Pulmonary artery endothelial cell (primary cell): ENCODE results near the gene KRTAP5-7. TPM values are rescaled to one million over a fixed set of nuclear protein-coding genes. Genes with fewer than 3 reads are reported as not detected.
"Not testable (repeated sequence)": the region's sequence is repeated elsewhere in the genome, so short reads cannot be mapped to it uniquely, and the experiment has no call there.

Experiments
- DNase-seq: peaks from one replicate; pipeline ENCODE4 v3.0.0-alpha.2; 2011; ENCODE audit warnings: low read depth, low spot score
- total RNA-seq: library from RNA; depleted of rRNA; stranded (reverse); fragments of >200 nt; gene quantifications from 2 replicates; pipeline ENCODE4 v1.2.3, GENCODE V29; 2014

The KRTAP5-7 gene
- total RNA-seq, 1 donor from 2014 or later: not detected

- no peak for DNase-seq
These were observed 29.0 kb downstream of the KRTAP5-7 start for GRCh38 chr11:71556018-71556417.

- no peak for DNase-seq
These were observed 30.2 kb downstream of the KRTAP5-7 start for GRCh38 chr11:71557257-71557656.

GRCh38 chr11:71558996-71559395 lies 31.9 kb downstream of the KRTAP5-7 start:
- no peak for DNase-seq

- DNase-seq: no peak
These were observed 35.1 kb downstream of the KRTAP5-7 start for GRCh38 chr11:71562120-71562519.

DNA sequence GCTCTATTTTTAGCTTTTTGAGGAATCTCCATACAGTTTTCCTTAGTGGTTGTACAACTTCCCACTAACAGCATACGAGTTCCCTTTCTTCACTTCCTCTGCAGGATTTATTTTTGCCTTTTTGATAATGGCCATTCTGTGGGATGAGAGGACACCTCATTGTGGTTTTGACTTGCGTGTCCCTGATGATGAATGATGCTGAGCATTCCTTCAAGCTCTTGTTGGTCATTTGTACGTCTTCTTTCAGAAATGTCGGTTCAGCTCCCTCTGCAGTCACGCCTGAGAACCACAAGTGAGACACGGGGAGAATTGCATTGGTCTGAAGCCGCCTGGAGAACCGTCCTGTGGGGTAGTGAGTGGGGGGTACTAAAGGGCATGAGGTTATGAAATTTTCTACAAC lies 36.3 kb downstream of the KRTAP5-7 start:
- peak; percentile 11 for DNase-seq

DNA sequence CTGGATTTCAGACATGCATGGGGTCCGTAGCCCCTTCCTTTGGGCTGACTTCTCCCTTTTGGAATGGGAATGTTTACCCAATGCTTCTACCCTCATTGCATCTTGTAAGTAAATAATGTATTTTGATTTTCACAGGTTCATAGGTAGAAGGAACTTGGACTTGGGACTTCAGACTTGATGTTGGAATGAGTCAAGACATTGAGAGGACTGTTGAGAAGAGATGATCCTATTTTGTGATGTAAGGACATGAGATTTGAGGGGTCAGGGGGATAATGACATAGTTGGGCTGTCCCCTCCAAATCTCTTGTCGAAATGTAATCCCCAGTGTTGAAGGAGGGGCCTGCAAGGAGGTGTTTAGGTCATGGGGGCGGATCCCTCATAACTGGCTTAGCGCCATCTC lies 37.4 kb downstream of the KRTAP5-7 start:
- DNase-seq: no peak

- DNase-seq: no peak
These were observed 38.2 kb downstream of the KRTAP5-7 start, which contains the start of gene KRTAP5-10 for GRCh38 chr11:71565263-71565662. KRTAP5-10 (plus strand) TSS chr11:71565563; CDS start chr11:71565588, 25 bp downstream.

GRCh38 chr11:71566081-71566620 lies 39.1 kb downstream of the KRTAP5-7 start:
- no peak for DNase-seq

- DNase-seq: not testable (repeated sequence)
These were observed 39.8 kb downstream of the KRTAP5-7 start for GRCh38 chr11:71566626-71567599.

DNA sequence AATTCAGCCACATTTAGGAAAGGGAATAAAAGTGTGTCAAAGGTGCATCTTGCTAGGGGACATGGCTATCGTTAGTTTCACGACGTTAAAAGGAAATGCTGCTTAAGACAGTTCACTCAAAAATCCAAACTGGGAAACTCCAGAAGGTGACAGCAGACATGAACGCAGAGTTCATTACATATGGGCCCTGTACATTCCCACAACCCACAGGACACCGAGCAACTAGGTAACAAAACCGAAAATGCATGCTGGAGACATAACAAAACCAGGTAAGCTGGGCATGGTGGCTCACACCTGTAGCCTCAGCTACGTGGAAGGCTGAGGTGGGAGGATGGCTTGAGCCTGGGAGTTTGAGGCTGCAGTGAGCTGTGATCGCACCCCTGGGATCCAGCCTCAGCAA lies 40.6 kb downstream of the KRTAP5-7 start:
- DNase-seq: not testable (repeated sequence)

GRCh38 chr11:71568704-71569349 lies 41.8 kb downstream of the KRTAP5-7 start:
- no peak for DNase-seq

DNA sequence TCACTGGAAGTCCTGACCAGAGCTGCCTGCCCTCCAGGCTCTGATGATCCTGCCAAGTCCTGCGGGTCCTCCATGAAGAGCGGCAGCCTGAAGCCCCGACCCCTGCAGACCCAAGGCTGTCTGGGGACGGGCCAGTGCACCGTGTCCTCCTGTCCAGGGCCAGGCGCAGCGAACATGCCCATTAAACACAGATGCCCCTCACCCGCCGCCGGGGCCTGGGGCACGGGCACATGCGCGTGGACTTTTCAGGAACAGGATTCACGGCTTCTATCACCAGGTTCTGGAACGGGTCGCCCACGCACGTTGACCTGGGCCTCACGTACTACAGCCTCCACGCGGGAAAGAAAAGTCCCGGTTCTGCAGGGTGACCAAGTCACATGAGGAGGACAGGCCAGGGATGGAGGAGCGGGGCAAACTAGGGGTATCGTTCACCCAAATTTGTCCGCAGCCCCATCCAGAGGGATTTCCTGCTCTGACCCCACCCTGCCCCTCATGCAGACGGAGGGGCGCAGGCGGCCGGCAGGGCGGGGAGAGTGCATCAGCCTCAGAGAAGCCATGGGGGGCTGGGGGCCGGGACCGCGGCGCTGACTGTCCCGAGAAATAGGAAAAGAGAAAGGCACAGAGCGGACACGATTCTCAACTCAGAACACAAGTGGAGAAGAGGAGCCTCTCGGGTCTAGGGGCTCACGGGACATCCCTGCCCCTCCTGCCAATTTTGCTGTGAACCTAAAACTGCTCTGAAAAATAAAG lies 44.2 kb downstream of the KRTAP5-7 start:
- DNase-seq: not testable (repeated sequence)

- no peak for DNase-seq
These were observed 45.7 kb downstream of the KRTAP5-7 start for GRCh38 chr11:71572811-71573210.

- DNase-seq: no peak
These were observed 47.4 kb downstream of the KRTAP5-7 start for GRCh38 chr11:71574418-71574817.

GRCh38 chr11:71575723-71576424 lies 48.8 kb downstream of the KRTAP5-7 start:
- DNase-seq: no peak

- DNase-seq: not testable (repeated sequence)
These were observed 49.8 kb downstream of the KRTAP5-7 start for GRCh38 chr11:71576688-71577465.

DNA sequence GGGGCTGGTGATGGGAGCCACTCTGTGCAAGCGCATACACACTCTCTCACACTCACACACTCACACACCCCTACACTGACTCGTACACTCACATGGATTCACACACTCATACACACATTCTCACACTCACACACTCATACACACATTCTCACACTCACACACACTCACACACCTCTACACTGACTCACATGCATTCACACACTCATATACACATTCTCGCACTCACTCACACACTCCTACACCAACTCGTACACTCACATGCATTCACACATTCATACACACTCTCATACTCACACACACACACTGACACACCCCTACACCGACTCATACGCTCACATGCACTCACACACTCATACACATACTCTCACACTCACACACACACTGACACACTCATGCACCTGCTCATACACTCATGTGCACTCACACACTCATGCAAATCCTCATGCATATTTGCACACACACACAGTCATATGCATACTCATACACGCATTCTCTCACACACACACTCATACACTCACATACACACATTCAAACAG lies 50.5 kb downstream of the KRTAP5-7 start:
- no peak for DNase-seq
